K562 (cell line): ENCODE data around the gene SPINK5. TPM values are rescaled to one million over a fixed set of nuclear protein-coding genes. Genes with fewer than 3 reads are reported as not detected.

ENCODE experiments used
- ATAC-seq: fragments of 200-7000 bp; cut with Tn5 transposase; 3 replicates; pipeline ENCODE4 v1.9.1; 2020; ENCODE audit warnings: moderate library complexity
- BruUV-seq: library from RNA; stranded (reverse); fragments of 400-500 nt; replicated peaks from 2 replicates; lab custom pipeline; 2021; lab: Mats Ljungman, UMichigan
- CTCF ChIA-PET: fragments of 300-600 bp; formaldehyde crosslinking; extraction: SDS; loops from one replicate; lab custom pipeline; 2021; ENCODE audit warnings: low intra/inter-chr PET ratio; lab: Yijun Ruan, JAX
- POLR2A ChIA-PET: fragments of 300-600, 350-650 bp; sonication (Branson Sonifier 250); formaldehyde crosslinking; extraction: SDS; loops from one replicate; lab custom pipeline; 2021; ENCODE audit warnings: antibody characterized with exemption, inconsistent platforms; lab: Yijun Ruan, JAX
- DNase-seq, 4 experiments: peaks; one replicate each; pipeline versions ENCODE4 v3.0.0 to v3.0.0-alpha.2; 2011 to 2018; ENCODE audit warnings: low spot score in 3 of 4, mixed read lengths in 3 of 4; ENCODE audit errors: extremely low read depth in 1 of 4
- FAIRE-seq: peaks from 2 replicates; lab custom pipeline; 2011; peaks lifted over from hg19 to GRCh38; lab: Jason Lieb, UNC
- H2AFZ ChIP-seq: 2 replicates; pipeline ENCODE4 v1.6.0; 2011; ENCODE audit warnings: low read depth, low read length, control low read depth, inconsistent platforms
- H3K27ac ChIP-seq: fragments of 200-600 bp; 3 replicates; pipeline ENCODE4 v1.8.0; 2011; ENCODE audit warnings: low read depth, mild to moderate bottlenecking, control low read depth, inconsistent platforms, low read length, moderate library complexity, mixed read lengths; ENCODE audit errors: extremely low read depth
- H3K27me3 ChIP-seq, 2 experiments: fragments of 300-600 bp in 1 of 2; 2 replicates in 1 of 2; 3 replicates in 1 of 2; pipeline versions ENCODE4 v1.6.0 to v1.8.0; 2011; ENCODE audit warnings: inconsistent platforms in 2 of 2, low read length in 2 of 2, mild to moderate bottlenecking in 1 of 2, mixed read lengths in 1 of 2, moderate library complexity in 1 of 2; ENCODE audit not compliant: control insufficient read depth in 2 of 2, insufficient read depth in 2 of 2
- H3K36me3 ChIP-seq: fragments of 300-600 bp; 3 replicates; pipeline ENCODE4 v1.8.0; 2011; ENCODE audit warnings: mild to moderate bottlenecking, low read length, inconsistent platforms; ENCODE audit not compliant: control insufficient read depth, insufficient read depth
- H3K4me1 ChIP-seq, 2 experiments: fragments of 200-600 bp in 1 of 2; replicated peaks in 1 of 2; 2 replicates in 1 of 2; 3 replicates in 1 of 2; pipeline versions ENCODE4 v1.5.1 to v1.8.0; 2011; ENCODE audit warnings: inconsistent platforms in 2 of 2, low read length in 2 of 2, mild to moderate bottlenecking in 1 of 2, mixed read lengths in 1 of 2, moderate library complexity in 1 of 2; ENCODE audit not compliant: control insufficient read depth in 2 of 2, insufficient read depth in 2 of 2
- H3K4me2 ChIP-seq: 2 replicates; pipeline ENCODE4 v1.6.1; 2011; ENCODE audit warnings: low read length, control low read depth, inconsistent platforms, mixed read lengths; ENCODE audit not compliant: insufficient read depth
- H3K4me3 ChIP-seq: fragments of 200-600 bp; sonication (generic), shearing (Covaris generic); 2 replicates; pipeline ENCODE4 v1.5.1; 2016; ENCODE audit warnings: control low read depth, inconsistent platforms
- H3K79me2 ChIP-seq: fragments of 200-600 bp; 3 replicates; pipeline ENCODE4 v1.8.0; 2011; ENCODE audit warnings: low read length, inconsistent platforms; ENCODE audit not compliant: control insufficient read depth, insufficient read depth
- H3K9ac ChIP-seq, 2 experiments: 2 replicates each; pipeline versions ENCODE4 v1.6.0 to v1.6.1; 2011; ENCODE audit warnings: low read depth in 2 of 2, low read length in 2 of 2, control low read depth in 1 of 2, inconsistent platforms in 1 of 2, mild to moderate bottlenecking in 1 of 2, mixed read lengths in 1 of 2; ENCODE audit not compliant: insufficient read depth in 1 of 2
- H3K9me1 ChIP-seq: one replicate; pipeline ENCODE4 v1.6.0; 2011; ENCODE audit warnings: inconsistent platforms, mild to moderate bottlenecking, low read length, moderate library complexity; ENCODE audit not compliant: control insufficient read depth, insufficient read depth
- H3K9me3 ChIP-seq: replicated peaks from 2 replicates; pipeline ENCODE4 v1.5.1; 2011; ENCODE audit warnings: low read depth, low read length, inconsistent platforms; ENCODE audit not compliant: control insufficient read depth, insufficient read depth
- H4K20me1 ChIP-seq: replicated peaks from 2 replicates; pipeline ENCODE4 v1.6.1; 2011; ENCODE audit warnings: low read length, inconsistent platforms, mixed read lengths; ENCODE audit not compliant: control insufficient read depth, insufficient read depth
- BRD9 ChIP-seq: fragments of 450-650 bp; IDR thresholded peaks from 2 replicates; pipeline ENCODE4 v1.6.1; 2018; ENCODE audit warnings: low read depth; ENCODE audit not compliant: partially characterized antibody
- FOXA1 ChIP-seq: fragments of 450-650 bp; IDR thresholded peaks from 2 replicates; pipeline ENCODE4 v1.6.1; 2016; ENCODE audit warnings: mild to moderate bottlenecking, borderline replicate concordance
- HOXB6 ChIP-seq: fragments of 250-450 bp; sonication (Bioruptor Pico); IDR thresholded peaks from 2 replicates; pipeline ENCODE4 v1.5.1; 2022; ENCODE audit warnings: mild to moderate bottlenecking, borderline replicate concordance
- LARP7 ChIP-seq: fragments of 450-650 bp; IDR thresholded peaks from 2 replicates; pipeline ENCODE4 v1.6.1; 2016
- PURB ChIP-seq: sonication (generic); formaldehyde crosslinking; IDR thresholded peaks from 2 replicates; pipeline ENCODE4 v1.9.0; 2021; ENCODE audit warnings: low read depth, mild to moderate bottlenecking, missing genetic modification reagents
- SMC3 ChIP-seq: conservative IDR thresholded peaks from 2 replicates; pipeline ENCODE4 v1.6.1; 2011; ENCODE audit warnings: low read depth, low read length, improper control_type of control experiment; ENCODE audit not compliant: insufficient read depth
- ZNF23 ChIP-seq: fragments of 250-450 bp; sonication (Bioruptor Pico); IDR thresholded peaks from 2 replicates; pipeline ENCODE4 v1.4.0; 2020; ENCODE audit warnings: mild to moderate bottlenecking
- ZNF778 ChIP-seq: fragments of 450-650 bp; formaldehyde crosslinking; IDR thresholded peaks from 2 replicates; pipeline ENCODE4 v1.4.0; 2020; ENCODE audit warnings: mild to moderate bottlenecking, moderate library complexity
- WGBS: fragments of 100-300 bp; shearing (Covaris generic); methylation state at CpG from one replicate; pipeline ENCODE4 v1.1.6; 2016; ENCODE audit warnings: low coverage, mixed read lengths; ENCODE audit not compliant: insufficient coverage; ENCODE audit errors: missing lambda C conversion rate; 5-methylcytosine and 5-hydroxymethylcytosine counted together
- in situ Hi-C: fragments of 300-500 bp; cut with MboI; formaldehyde crosslinking; loops from 4 replicates; pipeline ENCODE4 v1.15.0; 2018; ENCODE audit warnings: inconsistent platforms, mixed read lengths
- intact Hi-C: fragments of 100-400 bp; cut with micrococcal nuclease; formaldehyde crosslinking; loops from 2 replicates; pipeline ENCODE4 v1.14.2; 2022
- polyA plus RNA-seq, 8 experiments: library from polyadenylated mRNA; depleted of rRNA in 4 of 8; stranded (reverse) in 5 of 8; unstranded in 3 of 8; fragments of >200 nt; fragmentation: Nextera tagmentation in 2 of 8; fragmentation: Illumina TruSeq in 1 of 8; extraction: Ambion mirVana in 2 of 8; extraction: Trizol in 1 of 8; gene quantifications; 2 replicates each; pipeline versions ENCODE4 v1.2.1 to v1.2.3, GENCODE V29; 2011 to 2014; ENCODE audit warnings: inconsistent platforms in 1 of 8, missing spikeins in 1 of 8
- total RNA-seq, 7 experiments: library from RNA; depleted of rRNA in 6 of 7; stranded (reverse); fragments of >200 nt in 6 of 7; fragmentation: Illumina TruSeq in 2 of 7; extraction: Trizol in 2 of 7; gene quantifications; 2 replicates each; pipeline versions ENCODE4 v1.2.1 to v1.2.3, GENCODE V29; 2011 to 2021; ENCODE audit warnings: low replicate concordance in 1 of 7

SPINK5 gene
- total and polyA plus RNA-seq, 9 of the 15 experiments (the other 6 are each of a cell fraction or from before 2014, with no cell fraction given) = 0.07 to 0.68 (median 0.16) TPM; not detected in 1

DNA sequence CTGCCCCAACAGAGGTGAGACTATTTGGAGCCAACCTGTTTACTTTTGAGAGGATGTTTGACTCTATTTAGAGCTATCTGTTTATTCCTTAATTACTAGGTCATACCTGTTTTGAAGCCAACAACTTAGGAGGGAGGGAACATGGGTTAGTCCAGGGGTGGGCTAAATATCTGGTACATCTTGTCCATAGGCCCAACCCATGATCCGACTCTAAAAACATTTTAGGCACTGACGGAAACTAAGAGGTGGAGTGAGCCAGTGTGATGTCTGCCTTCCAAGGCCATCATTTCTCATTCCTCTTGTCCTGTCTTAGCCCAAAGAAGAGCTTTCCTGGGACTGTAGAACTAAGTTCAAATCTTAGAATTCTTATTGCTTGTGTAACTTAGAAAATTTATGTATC is 8.4 kb downstream of the SPINK5 start:
- in situ Hi-C loops = no loop called here
- Histone ChIP-seq H3K79me2 (no peaks in the 10 kb centered on the region), H3K9me1 (no peaks in the 10 kb centered on the region), H3K4me2 (no peak overlapping the region), H3K36me3 (no peaks in the 10 kb centered on the region), H3K4me1 (no peaks in the 10 kb centered on the region), H3K9me3 (no peaks in the 10 kb centered on the region; the same call in 1 of the 2 replicates), H3K9ac (no peak overlapping the region), H3K27ac (no peak overlapping the region), H3K4me3 (no peak overlapping the region), H4K20me1 (no peaks in the 10 kb centered on the region), H3K27me3 (no peaks in the 10 kb centered on the region), H2AFZ (no peak overlapping the region)
- TF ChIP-seq HOXB6 (CRISPR knock-in tag) = no peak
- no peak for TF ChIP-seq PURB (CRISPR knock-in tag)
- no peak for TF ChIP-seq SMC3
- no peak for TF ChIP-seq ZNF778
- TF ChIP-seq BRD9 = no peak
- no peak for TF ChIP-seq LARP7
- TF ChIP-seq FOXA1 = no peak
- no peak for TF ChIP-seq ZNF23 (CRISPR knock-in tag)
- DNase-seq (no peak), ATAC-seq (no peak), FAIRE-seq (no peak)
- BruUV-seq = no TSS peak
- ChIA-PET CTCF (no interaction called here), POLR2A (interaction anchor here (0.6 kb wide), 1 partner anchor 12 kb away, joined by 3 read pairs; no protein-coding TSS in a partner anchor)
- intact Hi-C loops = no loop called here
- WGBS = 3% methylated on average over 2 of the region's 2 CpGs
